HCT116 (cell line): ENCODE data around the gene SENP3. TPM values are rescaled to one million over a fixed set of nuclear protein-coding genes. Genes with fewer than 3 reads are reported as not detected.

Source experiments
- ATAC-seq: fragments of 200-7000 bp; cut with Tn5 transposase; 2 replicates; pipeline ENCODE4 v1.9.1; 2020; ENCODE audit warnings: mild to moderate bottlenecking, moderate library complexity
- BruUV-seq: library from RNA; stranded (reverse); fragments of 400-500 nt; replicated peaks from 2 replicates; lab custom pipeline; 2021; lab: Mats Ljungman, UMichigan
- CTCF ChIA-PET: fragments of 300-600 bp; sonication (Branson Sonifier 250); formaldehyde crosslinking; loops from one replicate; lab custom pipeline; 2021; ENCODE audit warnings: antibody characterized with exemption; lab: Charles Lee
- POLR2A ChIA-PET: fragments of 300-600, 350-600 bp; sonication (Branson Sonifier 250); formaldehyde crosslinking; loops from one replicate; lab custom pipeline; 2021; ENCODE audit warnings: antibody characterized with exemption; lab: Charles Lee
- RAD21 ChIA-PET, 2 experiments: fragments of 300-600 bp; sonication (Branson Sonifier 250); formaldehyde crosslinking; loops; one replicate each; lab custom pipeline; 2023; ENCODE audit warnings: low total read pairs in 2 of 2; ENCODE audit not compliant: uncharacterized antibody in 2 of 2, unreplicated experiment in 2 of 2, low non-redundant PET in 1 of 2; lab: Charles Lee
- DNase-seq: peaks from one replicate; pipeline ENCODE4 v3.0.0-alpha.2; 2010; ENCODE audit warnings: low read depth, low spot score
- H2AFZ ChIP-seq: fragments of 200-600 bp; shearing (Covaris generic), sonication (generic); 2 replicates; pipeline ENCODE4 v1.6.1; 2017; ENCODE audit warnings: low read depth, mixed run types, mixed read lengths, antibody characterized with exemption, low read length; ENCODE audit not compliant: poor library complexity, severe bottlenecking
- H3K27ac ChIP-seq: 2 replicates; pipeline ENCODE4 v1.5.1; 2012; ENCODE audit warnings: low read depth, low read length
- H3K27me3 ChIP-seq: fragments of 200-600 bp; sonication (generic); 2 replicates; pipeline ENCODE4 v1.6.1; 2016; ENCODE audit warnings: mixed run types, low read length, mixed read lengths; ENCODE audit not compliant: insufficient read depth
- H3K36me3 ChIP-seq, 2 experiments: fragments of 200-500 bp in 1 of 2; fragments of 200-600 bp in 1 of 2; sonication (Bioruptor generic) in 1 of 2; sonication (generic) in 1 of 2; 2 replicates each; pipeline versions ENCODE4 v1.5.1 to v1.6.1; 2014 to 2016; ENCODE audit warnings: low read length in 2 of 2, inconsistent platforms in 1 of 2, mixed read lengths in 1 of 2, mixed run types in 1 of 2; ENCODE audit not compliant: insufficient read depth in 2 of 2, control insufficient read depth in 1 of 2
- H3K4me1 ChIP-seq, 2 experiments: fragments of 200-600 bp in 1 of 2; sonication (generic) in 1 of 2; 2 replicates each; pipeline versions ENCODE4 v1.5.1 to v1.6.1; 2012 to 2017; ENCODE audit warnings: low read length in 2 of 2, inconsistent platforms in 1 of 2, mild to moderate bottlenecking in 1 of 2, mixed read lengths in 1 of 2, mixed run types in 1 of 2, moderate library complexity in 1 of 2; ENCODE audit not compliant: insufficient read depth in 2 of 2, control insufficient read depth in 1 of 2
- H3K4me2 ChIP-seq: fragments of 200-600 bp; sonication (generic); 2 replicates; pipeline ENCODE4 v1.6.1; 2017; ENCODE audit warnings: mixed run types, low read length, mixed read lengths
- H3K4me3 ChIP-seq, 2 experiments: fragments of 200-600 bp in 1 of 2; sonication (generic) in 1 of 2; replicated peaks in 1 of 2; 2 replicates each; pipeline ENCODE4 v1.5.1; 2011 to 2016; ENCODE audit warnings: low read length in 2 of 2, control low read depth in 1 of 2, low read depth in 1 of 2, mild to moderate bottlenecking in 1 of 2, mixed read lengths in 1 of 2, mixed run types in 1 of 2
- H3K79me2 ChIP-seq: fragments of 200-600 bp; sonication (generic); 2 replicates; pipeline ENCODE4 v1.6.1; 2017; ENCODE audit warnings: mild to moderate bottlenecking, mixed run types, low read length, moderate library complexity, mixed read lengths; ENCODE audit not compliant: insufficient read depth
- H3K9ac ChIP-seq: fragments of 200-600 bp; sonication (generic); 2 replicates; pipeline ENCODE4 v1.6.1; 2016; ENCODE audit warnings: low read length, mixed read lengths
- H3K9me2 ChIP-seq: fragments of 200-600 bp; sonication (generic), shearing (Covaris generic); 2 replicates; pipeline ENCODE4 v1.6.1; 2017; ENCODE audit warnings: mixed run types, mild to moderate bottlenecking, moderate library complexity; ENCODE audit not compliant: insufficient read depth
- H3K9me3 ChIP-seq, 2 experiments: fragments of 200-500 bp in 1 of 2; fragments of 200-600 bp in 1 of 2; sonication (Bioruptor generic) in 1 of 2; sonication (generic) in 1 of 2; 2 replicates each; pipeline ENCODE4 v1.6.1; 2014 to 2017; ENCODE audit warnings: low read length in 2 of 2, mixed read lengths in 2 of 2, inconsistent platforms in 1 of 2, low read depth in 1 of 2, mild to moderate bottlenecking in 1 of 2, mixed run types in 1 of 2, moderate library complexity in 1 of 2; ENCODE audit not compliant: control insufficient read depth in 1 of 2, insufficient read depth in 1 of 2
- H4K20me1 ChIP-seq: fragments of 200-600 bp; sonication (generic), shearing (Covaris generic); 2 replicates; pipeline ENCODE4 v1.6.1; 2017; ENCODE audit warnings: mixed run types, mild to moderate bottlenecking, moderate library complexity; ENCODE audit not compliant: insufficient read depth
- CBX3 ChIP-seq: IDR thresholded peaks from 2 replicates; pipeline ENCODE4 v1.6.1; 2012; ENCODE audit warnings: low read depth
- CTCF ChIP-seq, 3 experiments: fragments of 200-600 bp in 1 of 3; sonication (generic) in 1 of 3; IDR thresholded peaks in 2 of 3; conservative IDR thresholded peaks in 1 of 3; 2 replicates each; pipeline ENCODE4 v1.5.1; 2012 to 2017; ENCODE audit warnings: low read depth in 2 of 3, low read length in 2 of 3, antibody characterized with exemption in 1 of 3, borderline replicate concordance in 1 of 3, control low read depth in 1 of 3, mild to moderate bottlenecking in 1 of 3, mixed read lengths in 1 of 3, mixed run types in 1 of 3, moderate library complexity in 1 of 3; ENCODE audit not compliant: insufficient read depth in 1 of 3
- EGR1 ChIP-seq: IDR thresholded peaks from 2 replicates; pipeline ENCODE4 v1.6.1; 2012; ENCODE audit warnings: low read depth
- ELF1 ChIP-seq: IDR thresholded peaks from 2 replicates; pipeline ENCODE4 v1.6.1; 2012; ENCODE audit warnings: low read depth, borderline replicate concordance
- EZH2phosphoT487 ChIP-seq: fragments of 200-600 bp; IDR thresholded peaks from 2 replicates; pipeline ENCODE4 v1.6.1; 2018; ENCODE audit warnings: antibody characterized with exemption, borderline replicate concordance
- JUND ChIP-seq: IDR thresholded peaks from 2 replicates; pipeline ENCODE4 v1.6.1; 2012
- MAX ChIP-seq: IDR thresholded peaks from 2 replicates; pipeline ENCODE4 v1.6.1; 2012
- POLR2A ChIP-seq: IDR thresholded peaks from 2 replicates; pipeline ENCODE4 v1.7.0; 2011; ENCODE audit warnings: borderline replicate concordance; ENCODE audit not compliant: insufficient read depth, insufficient read length; ENCODE audit errors: extremely low read depth
- RAD21 ChIP-seq: IDR thresholded peaks from 2 replicates; pipeline ENCODE4 v1.6.1; 2012; ENCODE audit warnings: low read depth, mild to moderate bottlenecking
- REST ChIP-seq: IDR thresholded peaks from 2 replicates; pipeline ENCODE4 v1.6.1; 2012; ENCODE audit warnings: low read depth
- YY1 ChIP-seq: IDR thresholded peaks from 2 replicates; pipeline ENCODE4 v1.6.1; 2011; ENCODE audit warnings: low read length, low read depth, moderate library complexity, mild to moderate bottlenecking; ENCODE audit not compliant: insufficient replicate concordance; ENCODE audit errors: extremely low read depth
- ZFX ChIP-seq: fragments of 450-650 bp; IDR thresholded peaks from 2 replicates; pipeline ENCODE4 v1.6.1; 2017
- ZNF274 ChIP-seq: fragments of 200-500 bp; sonication (Bioruptor generic); IDR thresholded peaks from 2 replicates; pipeline ENCODE4 v1.6.1; 2014; ENCODE audit warnings: mild to moderate bottlenecking, low read depth, low read length, inconsistent platforms
- intact Hi-C: fragments of 100-400 bp; cut with micrococcal nuclease; formaldehyde crosslinking; loops from 2 replicates; pipeline ENCODE4 v1.10.0; 2022
- total RNA-seq: library from RNA; stranded (reverse); gene quantifications from one replicate; pipeline ENCODE4 v1.2.1, GENCODE V29; 2021; ENCODE audit not compliant: unreplicated experiment

The SENP3 gene
- total RNA-seq, 1 experiment from 2014 or later: 73.8 TPM

DNA sequence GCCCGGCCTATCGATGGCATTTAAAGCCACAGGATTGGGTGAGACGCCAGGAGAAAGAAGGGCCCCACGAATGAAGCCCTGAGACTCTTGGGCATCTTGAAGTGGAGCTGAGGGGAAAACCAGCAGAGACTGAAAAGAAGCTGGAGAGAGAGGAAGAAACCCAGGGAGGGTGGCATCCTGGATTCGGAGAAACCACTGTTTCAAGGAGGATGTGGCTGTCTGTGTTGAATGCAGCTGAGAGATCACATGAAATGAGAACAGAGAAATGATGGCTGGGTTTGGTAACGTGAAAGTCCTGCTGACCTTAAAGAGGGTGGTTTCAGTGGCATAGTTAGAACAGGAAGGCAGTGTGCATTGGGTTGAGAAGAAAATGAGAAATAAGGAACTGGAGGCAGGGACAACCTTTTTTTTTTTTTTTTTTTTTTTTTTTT lies 9.1 kb upstream of the SENP3 start:
- DNase-seq (no peak), ATAC-seq (no peak)
- Histone ChIP-seq H2AFZ (no peak overlapping the region), H3K4me2 (no peak overlapping the region), H3K36me3 (no peaks in the 10 kb centered on the region), H3K27me3 (no peaks in the 10 kb centered on the region), H3K4me3 (no peak overlapping the region), H4K20me1 (no peaks in the 10 kb centered on the region), H3K4me1 (peaks cover 6 to 19% of the 10 kb centered on the region in 2 experiments), H3K9me3 (no peaks in the 10 kb centered on the region), H3K79me2 (no peaks in the 10 kb centered on the region), H3K9me2 (no peaks in the 10 kb centered on the region), H3K27ac (no peak overlapping the region), H3K9ac (no peak overlapping the region)
- no TSS peak for BruUV-seq
- TF ChIP-seq CBX3 (no peak), EZH2phosphoT487 (no peak), REST (no peak), CTCF (IDR thresholded peaks at IDR 0.05 in 2 of 3, conservative IDR thresholded peaks at IDR 0.05 in 1 of 3; ENCODE audit: borderline replicate concordance in 1 of 3, insufficient read depth in 1 of 3, low read depth in 2 of 3, low read length in 2 of 3) (no peak), JUND (no peak), EGR1 (no peak), ZFX (no peak), MAX (no peak), ZNF274 (no peak), POLR2A (no peak), ELF1 (no peak), YY1 (no peak), RAD21 (no peak)
- POLR2A ChIA-PET: no interaction called here
- RAD21 ChIA-PET: no interaction called here
- intact Hi-C loops: no loop called here
- CTCF ChIA-PET: interaction anchor here (2.0 kb wide), 1 partner anchor 8 kb away, joined by 5 read pairs; no protein-coding TSS in a partner anchor
